SK-N-SH (cell line): ENCODE data around the gene ITGA8.

ENCODE experiments used
- CTCF ChIP-seq: fragments of 200-600 bp; sonication (generic); IDR thresholded peaks from 2 replicates; pipeline ENCODE4 v1.6.1; 2017; ENCODE audit warnings: antibody characterized with exemption, mild to moderate bottlenecking, moderate library complexity
- EP300 ChIP-seq, 2 experiments: IDR thresholded peaks; 2 replicates each; pipeline versions ENCODE4 v1.4.0 to v1.6.1; 2012; ENCODE audit warnings: borderline replicate concordance in 1 of 2, low read depth in 1 of 2, low read length in 1 of 2
- EZH2phosphoT487 ChIP-seq: fragments of 200-600 bp; sonication (generic); IDR thresholded peaks from 2 replicates; pipeline ENCODE4 v1.6.1; 2017; ENCODE audit warnings: low read depth, mixed run types, mild to moderate bottlenecking, antibody characterized with exemption, moderate library complexity, borderline replicate concordance
- JUND ChIP-seq: IDR thresholded peaks from 2 replicates; pipeline ENCODE4 v1.4.0; 2012
- NFIC ChIP-seq: IDR thresholded peaks from 2 replicates; pipeline ENCODE4 v1.4.0; 2012; ENCODE audit warnings: borderline replicate concordance
- POLR2AphosphoS5 ChIP-seq: IDR thresholded peaks from 2 replicates; pipeline ENCODE4 v1.6.1; 2012; ENCODE audit warnings: low read depth, low read length
- RAD21 ChIP-seq: IDR thresholded peaks from 2 replicates; pipeline ENCODE4 v1.6.1; 2012; ENCODE audit warnings: mild to moderate bottlenecking, low read length
- REST ChIP-seq: IDR thresholded peaks from 2 replicates; pipeline ENCODE4 v1.6.1; 2012; ENCODE audit warnings: mild to moderate bottlenecking, low read depth, low read length, moderate library complexity
- ZBTB33 ChIP-seq: IDR thresholded peaks from 2 replicates; pipeline ENCODE4 v1.4.0; 2012; ENCODE audit warnings: low read depth, borderline replicate concordance
- TF ChIP-seq, protein P1 (sequence below): IDR thresholded peaks from 2 replicates; pipeline ENCODE4; 2012
- TF ChIP-seq, protein P2 (sequence below): IDR thresholded peaks from 2 replicates; pipeline ENCODE4 v1.4.0; 2012; ENCODE audit warnings: low read depth

DNA sequence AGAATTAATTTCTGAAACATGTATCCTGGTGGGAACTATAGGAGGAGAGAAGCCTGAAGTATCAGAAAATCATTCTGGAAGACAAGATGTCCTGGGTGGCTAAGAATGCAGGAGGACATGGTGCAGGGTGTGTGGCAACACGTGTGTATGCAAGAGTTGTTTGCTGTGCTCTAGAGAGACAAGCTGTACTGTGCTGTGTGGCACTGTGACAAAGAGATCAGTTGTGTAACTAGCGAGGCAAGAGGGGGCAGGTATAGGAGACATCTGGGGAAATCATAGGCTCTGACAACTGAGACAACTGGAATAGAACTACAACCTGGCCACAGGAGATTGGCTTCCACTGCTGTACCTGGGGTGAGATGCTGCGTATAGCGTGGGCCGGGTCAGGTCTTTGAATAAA, 9.3 kb downstream of the ITGA8 start:
- TF ChIP-seq NFIC (no peak), JUND (no peak), CTCF (no peak), POLR2AphosphoS5 (no peak), RAD21 (no peak), REST (no peak), ZBTB33 (no peak), EZH2phosphoT487 (no peak), EP300 (IDR thresholded peaks at IDR 0.05; ENCODE audit: borderline replicate concordance in 1 of 2, low read depth in 1 of 2, low read length in 1 of 2) (no peak)
- TF ChIP-seq, protein P1, sequence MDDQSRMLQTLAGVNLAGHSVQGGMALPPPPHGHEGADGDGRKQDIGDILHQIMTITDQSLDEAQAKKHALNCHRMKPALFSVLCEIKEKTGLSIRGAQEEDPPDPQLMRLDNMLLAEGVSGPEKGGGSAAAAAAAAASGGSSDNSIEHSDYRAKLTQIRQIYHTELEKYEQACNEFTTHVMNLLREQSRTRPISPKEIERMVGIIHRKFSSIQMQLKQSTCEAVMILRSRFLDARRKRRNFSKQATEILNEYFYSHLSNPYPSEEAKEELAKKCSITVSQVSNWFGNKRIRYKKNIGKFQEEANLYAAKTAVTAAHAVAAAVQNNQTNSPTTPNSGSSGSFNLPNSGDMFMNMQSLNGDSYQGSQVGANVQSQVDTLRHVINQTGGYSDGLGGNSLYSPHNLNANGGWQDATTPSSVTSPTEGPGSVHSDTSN: no peak
- TF ChIP-seq, protein P2, sequence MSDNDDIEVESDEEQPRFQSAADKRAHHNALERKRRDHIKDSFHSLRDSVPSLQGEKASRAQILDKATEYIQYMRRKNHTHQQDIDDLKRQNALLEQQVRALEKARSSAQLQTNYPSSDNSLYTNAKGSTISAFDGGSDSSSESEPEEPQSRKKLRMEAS: no peak
